ENCODE results near the gene COL3A1.

Gene COL3A1

GRCh38 chr2:189018631-189019030 lies 44.5 kb downstream of the COL3A1 start:
- no peak for DNase-seq

- DNase-seq, result no peak
Observed at GRCh38 chr2:189020179-189020578, 46.0 kb downstream of the COL3A1 start.

- DNase-seq, result no peak
Observed at GRCh38 chr2:189022053-189022481, 47.9 kb downstream of the COL3A1 start.

GRCh38 chr2:189022492-189022891 lies 48.3 kb downstream of the COL3A1 start:
- DNase-seq, result no peak

GRCh38 chr2:189024901-189025618 lies 50.9 kb downstream of the COL3A1 start:
- no peak for DNase-seq

- DNase-seq, result no peak
Observed at GRCh38 chr2:189037518-189037917, 63.3 kb downstream of the COL3A1 start.

- no peak for DNase-seq
Observed at GRCh38 chr2:189045836-189046235, 71.7 kb downstream of the COL3A1 start.

GRCh38 chr2:189046320-189046719 lies 72.1 kb downstream of the COL3A1 start:
- no peak for DNase-seq

GRCh38 chr2:189047171-189047888 lies 73.2 kb downstream of the COL3A1 start:
- DNase-seq, result no peak

GRCh38 chr2:189048189-189048588 lies 74.0 kb downstream of the COL3A1 start:
- no peak for DNase-seq

GRCh38 chr2:189049709-189050164 lies 75.6 kb downstream of the COL3A1 start:
- no peak for DNase-seq

- DNase-seq, result no peak
Observed at GRCh38 chr2:189050165-189050712, 76.1 kb downstream of the COL3A1 start.

- no peak for DNase-seq
Observed at GRCh38 chr2:189056200-189057106, 82.3 kb downstream of the COL3A1 start.

GRCh38 chr2:189057316-189057715 lies 83.1 kb downstream of the COL3A1 start:
- DNase-seq, result no peak

GRCh38 chr2:189060096-189060642 lies 86.0 kb downstream of the COL3A1 start:
- no peak for DNase-seq

Data from NCI-H1694 treated with DMSO at 0.1 percent for 48 hours (cell line).